Choroid plexus epithelial cell (primary cell): Measurements from ENCODE around the gene NGDN.
"Not testable (repeated sequence)": the region's sequence is repeated elsewhere in the genome, so short reads cannot be mapped to it uniquely, and the experiment has no call there.

Source experiments
- DNase-seq: peaks from one replicate; pipeline ENCODE4 v3.0.0-alpha.2; 2010; ENCODE audit warnings: low read depth
- H3K4me3 ChIP-seq: 2 replicates; pipeline ENCODE4 v1.5.1; 2011; ENCODE audit warnings: low read depth, mild to moderate bottlenecking, control low read depth, low read length, moderate library complexity
- CTCF ChIP-seq: conservative IDR thresholded peaks from 2 replicates; pipeline ENCODE4 v1.5.1; 2011; ENCODE audit warnings: low read depth, mild to moderate bottlenecking, control low read depth, inconsistent platforms, low read length, moderate library complexity

NGDN gene

GRCh38 chr14:23456883-23457586 lies 12.5 kb upstream of the NGDN start:
- H3K4me3 ChIP-seq: not testable (repeated sequence)
- peak; percentile 59 for TF ChIP-seq CTCF
- peak; percentile 25 for DNase-seq

DNA sequence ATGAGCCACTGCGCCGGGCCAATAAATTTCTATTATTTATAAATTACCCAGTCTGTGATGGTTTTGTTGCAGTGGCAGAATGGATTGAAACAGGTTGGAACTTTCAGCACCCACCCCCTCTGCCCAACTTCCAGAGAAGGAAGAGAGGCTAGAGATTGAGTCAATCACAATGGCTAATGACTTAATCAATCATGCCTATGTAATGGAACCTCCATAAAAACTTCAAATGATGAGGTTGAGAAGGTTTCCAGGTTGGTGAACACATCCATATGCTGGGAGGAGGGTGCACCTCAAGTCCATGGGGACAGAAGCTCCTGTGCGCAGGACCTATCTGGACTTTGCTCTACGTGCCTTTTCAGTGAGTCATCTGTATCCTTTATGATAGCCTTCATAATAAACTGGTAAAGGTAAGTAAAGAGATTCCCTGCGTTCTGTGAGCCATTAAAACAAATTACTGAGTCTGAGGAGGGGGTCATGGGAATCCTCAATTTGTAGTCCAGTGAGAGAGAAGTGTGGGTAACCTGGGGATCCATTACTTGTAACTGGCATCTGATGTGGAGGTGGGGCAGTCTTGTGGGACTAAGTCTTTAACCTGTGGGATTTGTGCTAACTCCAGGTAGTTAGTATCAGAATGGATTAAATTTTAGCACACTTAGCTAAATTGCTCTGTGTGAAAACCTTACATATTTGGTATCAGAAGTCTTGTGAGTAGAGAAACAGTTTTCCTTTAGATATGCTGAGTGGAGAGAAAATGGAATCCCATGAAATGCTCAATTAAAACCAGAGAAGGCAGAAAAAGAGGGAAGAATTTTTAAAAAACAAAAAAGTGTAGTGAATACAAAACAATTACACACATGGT lies 11.7 kb upstream of the NGDN start:
- H3K4me3 ChIP-seq: no peak overlapping the region
- no peak for DNase-seq
- TF ChIP-seq CTCF: no peak

DNA sequence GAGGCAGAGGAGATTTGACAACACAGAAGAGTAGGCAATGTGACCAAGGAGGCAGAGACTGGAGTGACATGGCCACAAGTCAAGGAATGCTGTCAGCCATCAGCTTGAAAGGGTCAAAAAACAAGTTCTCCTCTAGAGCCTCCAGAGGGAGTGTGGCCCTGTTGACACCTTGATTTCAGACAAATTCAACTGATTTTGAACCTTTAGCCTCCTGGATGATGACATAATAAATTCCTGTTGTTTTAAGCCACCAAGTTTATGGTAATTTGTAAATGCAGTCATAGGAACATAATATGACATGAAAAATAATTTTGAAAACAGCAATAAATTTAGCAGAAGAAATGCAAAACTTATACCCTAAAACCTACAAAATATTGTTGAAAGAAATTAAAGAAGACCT lies 8.5 kb upstream of the NGDN start:
- no peak for DNase-seq

GRCh38 chr14:23464700-23465099 lies 4.8 kb upstream of the NGDN start:
- TF ChIP-seq CTCF: no peak
- no peak overlapping the region for H3K4me3 ChIP-seq
- no peak for DNase-seq

More for the DNA sequence above, 8.5 kb upstream of the NGDN start:
- H3K4me3 ChIP-seq: no peak overlapping the region
- no peak for TF ChIP-seq CTCF

GRCh38 chr14:23465261-23465660 lies 4.2 kb upstream of the NGDN start:
- no peak for TF ChIP-seq CTCF
- DNase-seq: no peak

DNA sequence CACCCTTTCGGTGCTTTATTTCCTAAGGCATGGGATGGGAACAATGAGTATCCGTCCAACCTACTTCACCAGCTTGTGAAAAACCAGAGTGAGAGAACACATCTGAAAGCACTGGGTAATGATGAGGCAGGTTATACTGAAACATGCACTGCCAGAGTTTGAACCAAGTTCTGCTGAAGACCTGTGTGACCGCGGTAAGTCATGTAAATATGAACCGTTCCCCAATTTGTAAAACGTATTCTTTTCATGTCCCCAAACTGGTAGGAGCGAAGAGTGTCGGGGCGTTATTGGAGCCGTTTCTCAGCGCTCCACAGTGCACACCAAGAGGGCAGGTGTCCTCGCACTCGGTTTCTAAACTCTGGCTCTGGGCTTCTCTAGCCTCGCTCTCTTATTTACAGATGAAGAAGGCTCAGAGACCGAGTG lies 788 bp upstream of the NGDN start:
- no peak for DNase-seq
- H3K4me3 ChIP-seq: peak overlapping the region; percentile 52
- no peak for TF ChIP-seq CTCF

More at GRCh38 chr14:23465261-23465660, 4.2 kb upstream of the NGDN start:
- H3K4me3 ChIP-seq: no peak overlapping the region

- DNase-seq: no peak
- no peak for TF ChIP-seq CTCF
These were observed 452 bp downstream of the NGDN start for GRCh38 chr14:23469906-23470403.

More at GRCh38 chr14:23469906-23470403, 452 bp downstream of the NGDN start:
- H3K4me3 ChIP-seq: peak overlapping the region; percentile 97
